CD14-positive monocyte (primary cell): ENCODE measurements around the gene FRMD4A. TPM values are rescaled to one million over a fixed set of nuclear protein-coding genes. Genes with fewer than 3 reads are reported as not detected.

Experiments
- DNase-seq, 3 donors: peaks; one replicate each; pipeline ENCODE4 v3.0.0-alpha.2; 2011 to 2022
- H2AFZ ChIP-seq: 2 replicates; pipeline ENCODE4 v1.6.0; 2012; ENCODE audit warnings: mild to moderate bottlenecking, low read depth, low read length, inconsistent platforms; ENCODE audit not compliant: insufficient read depth, poor library complexity, severe bottlenecking
- H3K27ac ChIP-seq, 2 donors: 1 replicate in 1 of 2; 2 replicates in 1 of 2; pipeline ENCODE4 v1.5.1; 2012 to 2013; ENCODE audit warnings: low read length in 2 of 2, control low read depth in 1 of 2, inconsistent platforms in 1 of 2, low read depth in 1 of 2, mild to moderate bottlenecking in 1 of 2
- H3K27me3 ChIP-seq, 2 donors: one replicate each; pipeline versions ENCODE4 v1.6.0 to v1.6.1; 2011 to 2013; ENCODE audit warnings: low read length in 2 of 2; ENCODE audit not compliant: control insufficient read depth in 2 of 2, insufficient read depth in 2 of 2
- H3K36me3 ChIP-seq, 2 donors: replicated peaks in 1 of 2; 1 replicate in 1 of 2; 2 replicates in 1 of 2; pipeline versions ENCODE4 v1.5.1 to v1.6.1; 2012 to 2013; ENCODE audit warnings: low read length in 2 of 2, control low read depth in 1 of 2, inconsistent platforms in 1 of 2, mild to moderate bottlenecking in 1 of 2; ENCODE audit not compliant: insufficient read depth in 2 of 2, control insufficient read depth in 1 of 2
- H3K4me1 ChIP-seq, 2 donors: 1 replicate in 1 of 2; 2 replicates in 1 of 2; pipeline versions ENCODE4 v1.5.1 to v1.6.1; 2012 to 2013; ENCODE audit warnings: low read length in 2 of 2, control low read depth in 1 of 2, inconsistent platforms in 1 of 2, mild to moderate bottlenecking in 1 of 2, moderate library complexity in 1 of 2; ENCODE audit not compliant: insufficient read depth in 2 of 2, control insufficient read depth in 1 of 2
- H3K4me2 ChIP-seq: replicated peaks from 2 replicates; pipeline ENCODE3; 2012; ENCODE audit warnings: low read length, moderate library complexity, mild to moderate bottlenecking; ENCODE audit not compliant: poor library complexity, severe bottlenecking; ENCODE audit errors: extremely low read depth
- H3K4me3 ChIP-seq, 3 experiments: fragments of 200-600 bp in 1 of 3; sonication (generic) in 1 of 3; replicated peaks in 1 of 3; 1 replicate in 2 of 3; 2 replicates in 1 of 3; pipeline ENCODE4 v1.5.1; 2011 to 2013; ENCODE audit warnings: low read length in 3 of 3, mild to moderate bottlenecking in 3 of 3, control low read depth in 2 of 3, low read depth in 2 of 3, inconsistent platforms in 1 of 3, moderate library complexity in 1 of 3
- H3K79me2 ChIP-seq: 2 replicates; pipeline ENCODE4 v1.6.0; 2012; ENCODE audit warnings: mild to moderate bottlenecking, control low read depth, inconsistent platforms, low read length, moderate library complexity; ENCODE audit not compliant: insufficient read depth
- H3K9ac ChIP-seq: 2 replicates; pipeline ENCODE4 v1.6.0; 2017; ENCODE audit warnings: low read length, mild to moderate bottlenecking; ENCODE audit not compliant: insufficient read depth, poor library complexity, severe bottlenecking
- H3K9me3 ChIP-seq, 2 donors: replicated peaks in 1 of 2; 1 replicate in 1 of 2; 2 replicates in 1 of 2; pipeline versions ENCODE4 v1.5.1 to v1.6.1; 2012 to 2013; ENCODE audit warnings: low read length in 2 of 2, control low read depth in 1 of 2; ENCODE audit not compliant: control insufficient read depth in 1 of 2, insufficient read depth in 1 of 2
- H4K20me1 ChIP-seq: 2 replicates; pipeline ENCODE4 v1.6.0; 2012; ENCODE audit warnings: mild to moderate bottlenecking, low read length, control low read depth, moderate library complexity; ENCODE audit not compliant: insufficient read depth
- H3K27ac Mint-ChIP-seq, 7 donors: one replicate each; pipeline ENCODE4 v1.8.0; 2020; ENCODE audit warnings: mild to moderate bottlenecking in 7 of 7, mixed read lengths in 7 of 7, moderate library complexity in 6 of 7, inconsistent platforms in 2 of 7
- H3K27me3 Mint-ChIP-seq, 3 donors: one replicate each; pipeline ENCODE4 v1.8.0; 2021 to 2022; ENCODE audit warnings: low read depth in 3 of 3, mild to moderate bottlenecking in 3 of 3, mixed read lengths in 3 of 3, moderate library complexity in 3 of 3, inconsistent platforms in 1 of 3
- H3K36me3 Mint-ChIP-seq, 2 donors: one replicate each; pipeline ENCODE4 v1.8.0; 2020; ENCODE audit warnings: mixed read lengths in 2 of 2, inconsistent platforms in 1 of 2, mild to moderate bottlenecking in 1 of 2
- H3K4me1 Mint-ChIP-seq: one replicate; pipeline ENCODE4 v1.8.0; 2020; ENCODE audit warnings: mild to moderate bottlenecking, mixed read lengths
- H3K4me3 Mint-ChIP-seq, 2 donors: one replicate each; pipeline ENCODE4 v1.8.0; 2020; ENCODE audit warnings: mild to moderate bottlenecking in 2 of 2, mixed read lengths in 2 of 2, moderate library complexity in 1 of 2
- H3K9me3 Mint-ChIP-seq, 7 donors: one replicate each; pipeline ENCODE4 v1.8.0; 2020 to 2022; ENCODE audit warnings: mixed read lengths in 7 of 7, mild to moderate bottlenecking in 6 of 7, moderate library complexity in 6 of 7, inconsistent platforms in 2 of 7
- WGBS: methylation state at CpG from one replicate; pipeline ENCODE4 v1.1.5; 2013; ENCODE audit warnings: missing lambda C conversion rate; ENCODE audit not compliant: insufficient coverage; 5-methylcytosine and 5-hydroxymethylcytosine counted together
- intact Hi-C, 2 donors: fragments of 100-400 bp; cut with micrococcal nuclease; formaldehyde crosslinking; loops; one replicate each; pipeline versions ENCODE4 v1.15.0 to v1.15.1; 2023
- polyA plus RNA-seq, 3 donors: library from polyadenylated mRNA; depleted of rRNA in 1 of 3; unstranded in 2 of 3; stranded (reverse) in 1 of 3; fragments of 300-500 nt in 2 of 3; fragments of >200 nt in 1 of 3; fragmentation: Illumina TruSeq in 2 of 3; gene quantifications; 1 replicate in 2 of 3; 2 replicates in 1 of 3; pipeline ENCODE4 v1.2.3, GENCODE V29; 2012 to 2021
- TF ChIP-seq, protein P1 (sequence below): fragments of 200-600 bp; IDR thresholded peaks from one replicate; pipeline ENCODE4 v1.8.0; 2022; ENCODE audit warnings: antibody characterized with exemption, mild to moderate bottlenecking

Gene FRMD4A
- polyA plus RNA-seq, 3 donors, result 0.12 TPM; not detected in 2

DNA sequence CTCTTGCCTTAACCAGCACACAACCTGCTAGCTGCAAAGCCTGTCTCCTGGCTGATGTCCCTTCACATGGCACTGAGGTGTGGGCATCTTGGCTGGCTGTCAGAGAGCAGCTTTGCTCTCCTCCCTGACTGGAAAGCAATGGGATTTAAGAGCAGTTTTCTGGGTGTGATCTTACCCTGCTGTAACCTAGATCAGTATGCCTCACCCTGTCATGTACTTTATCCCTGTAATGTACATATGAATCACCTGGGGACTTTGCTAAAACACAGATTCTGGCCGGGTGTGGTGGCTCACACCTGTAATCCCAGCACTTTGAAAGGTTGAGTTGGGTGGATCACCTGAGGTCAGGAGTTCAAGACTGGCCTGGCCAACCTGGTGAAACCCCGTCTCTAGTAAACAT, 209.9 kb downstream of the FRMD4A start:
- H3K36me3 ChIP-seq, result no peaks in the 10 kb centered on the region
- H3K79me2 ChIP-seq, result no peaks in the 10 kb centered on the region
- peaks cover 1 to 5% (median 2%) of the 10 kb centered on the region in 3 donors for H3K27me3 Mint-ChIP-seq
- H3K27me3 ChIP-seq, result no peaks in the 10 kb centered on the region
- DNase-seq, result no peak
- TF ChIP-seq, protein P1, sequence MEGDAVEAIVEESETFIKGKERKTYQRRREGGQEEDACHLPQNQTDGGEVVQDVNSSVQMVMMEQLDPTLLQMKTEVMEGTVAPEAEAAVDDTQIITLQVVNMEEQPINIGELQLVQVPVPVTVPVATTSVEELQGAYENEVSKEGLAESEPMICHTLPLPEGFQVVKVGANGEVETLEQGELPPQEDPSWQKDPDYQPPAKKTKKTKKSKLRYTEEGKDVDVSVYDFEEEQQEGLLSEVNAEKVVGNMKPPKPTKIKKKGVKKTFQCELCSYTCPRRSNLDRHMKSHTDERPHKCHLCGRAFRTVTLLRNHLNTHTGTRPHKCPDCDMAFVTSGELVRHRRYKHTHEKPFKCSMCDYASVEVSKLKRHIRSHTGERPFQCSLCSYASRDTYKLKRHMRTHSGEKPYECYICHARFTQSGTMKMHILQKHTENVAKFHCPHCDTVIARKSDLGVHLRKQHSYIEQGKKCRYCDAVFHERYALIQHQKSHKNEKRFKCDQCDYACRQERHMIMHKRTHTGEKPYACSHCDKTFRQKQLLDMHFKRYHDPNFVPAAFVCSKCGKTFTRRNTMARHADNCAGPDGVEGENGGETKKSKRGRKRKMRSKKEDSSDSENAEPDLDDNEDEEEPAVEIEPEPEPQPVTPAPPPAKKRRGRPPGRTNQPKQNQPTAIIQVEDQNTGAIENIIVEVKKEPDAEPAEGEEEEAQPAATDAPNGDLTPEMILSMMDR, result no peak
- H3K4me2 ChIP-seq, result no peak overlapping the region
- no peaks in the 10 kb centered on the region for H3K9me3 ChIP-seq
- no peak overlapping the region for H3K9ac ChIP-seq
- no peak overlapping the region for H3K4me3 Mint-ChIP-seq
- H3K4me3 ChIP-seq, result no peak overlapping the region
- H3K9me3 Mint-ChIP-seq, result peaks cover 0 to 2% (median 0%) of the 10 kb centered on the region in 7 donors
- no peaks in the 10 kb centered on the region for H3K4me1 ChIP-seq
- no peaks in the 10 kb centered on the region for H4K20me1 ChIP-seq
- intact Hi-C loops, result no loop called here
- no peak overlapping the region for H3K27ac ChIP-seq
- no peak overlapping the region for H3K27ac Mint-ChIP-seq
- H3K4me1 Mint-ChIP-seq, result no peaks in the 10 kb centered on the region
- no peaks in the 10 kb centered on the region for H3K36me3 Mint-ChIP-seq
- 93% methylated on average over 2 of the region's 2 CpGs for WGBS
- H2AFZ ChIP-seq, result no peak overlapping the region

GRCh38 chr10:14118953-14119352, 211.8 kb downstream of the FRMD4A start:
- no peak overlapping the region for H2AFZ ChIP-seq
- Mint-ChIP-seq H3K4me1 (no peaks in the 10 kb centered on the region), H3K36me3 (no peaks in the 10 kb centered on the region), H3K27me3 (peaks cover 0 to 3% (median 2%) of the 10 kb centered on the region in 3 donors), H3K9me3 (peaks cover 0 to 3% (median 0%) of the 10 kb centered on the region in 7 donors), H3K4me3 (peak overlapping the region in 1 of 2 donors; percentile 18), H3K27ac (peak overlapping the region in 1 of 7 donors; percentile 47)
- H3K9me3 ChIP-seq, result no peaks in the 10 kb centered on the region
- no peak overlapping the region for H3K27ac ChIP-seq
- TF ChIP-seq, protein P1, result no peak
- no peak overlapping the region for H3K4me2 ChIP-seq
- H3K36me3 ChIP-seq, result no peaks in the 10 kb centered on the region
- DNase-seq, result no peak
- 94% methylated on average over 3 of the region's 4 CpGs for WGBS
- no peaks in the 10 kb centered on the region for H4K20me1 ChIP-seq
- H3K9ac ChIP-seq, result no peak overlapping the region
- intact Hi-C loops, result no loop called here
- no peak overlapping the region for H3K4me3 ChIP-seq
- no peaks in the 10 kb centered on the region for H3K27me3 ChIP-seq
- no peaks in the 10 kb centered on the region for H3K4me1 ChIP-seq
- no peaks in the 10 kb centered on the region for H3K79me2 ChIP-seq
